Measurements from ENCODE around the gene KRTAP10-8.
"Not testable (repeated sequence)": the region's sequence is repeated elsewhere in the genome, so short reads cannot be mapped to it uniquely, and the experiment has no call there.

KRTAP10-8 gene

DNA sequence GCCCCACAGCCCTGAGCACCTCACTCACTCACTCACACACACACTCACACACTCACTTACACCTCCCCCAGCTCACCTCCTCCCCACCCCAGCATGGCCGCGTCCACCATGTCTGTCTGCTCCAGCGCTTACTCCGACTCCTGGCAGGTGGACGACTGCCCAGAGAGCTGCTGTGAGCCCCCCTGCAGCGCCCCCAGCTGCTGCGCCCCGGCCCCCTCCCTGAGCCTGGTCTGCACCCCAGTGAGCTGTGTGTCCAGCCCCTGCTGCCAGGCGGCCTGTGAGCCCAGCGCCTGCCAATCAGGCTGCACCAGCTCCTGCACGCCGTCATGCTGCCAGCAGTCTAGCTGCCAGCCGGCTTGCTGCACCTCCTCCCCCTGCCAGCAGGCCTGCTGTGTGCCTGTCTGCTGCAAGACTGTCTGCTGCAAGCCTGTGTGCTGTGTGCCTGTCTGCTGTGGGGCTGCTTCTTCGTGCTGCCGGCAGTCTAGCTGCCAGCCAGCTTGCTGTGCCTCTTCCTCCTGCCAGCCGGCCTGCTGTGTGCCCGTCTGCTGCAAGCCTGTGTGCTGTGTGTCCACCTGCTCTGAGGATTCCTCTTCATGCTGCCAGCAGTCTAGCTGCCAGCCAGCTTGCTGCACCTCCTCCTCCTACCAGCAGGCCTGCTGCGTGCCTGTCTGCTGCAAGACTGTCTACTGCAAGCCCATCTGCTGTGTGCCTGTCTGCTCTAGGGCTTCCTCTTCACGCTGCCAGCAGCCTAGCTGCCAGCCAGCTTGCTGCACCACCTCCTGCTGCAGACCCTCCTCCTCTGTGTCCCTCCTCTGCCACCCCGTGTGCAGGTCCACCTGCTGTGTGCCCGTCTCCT, 34.7 kb downstream of the KRTAP10-8 start, which contains the start of gene KRTAP10-11:
Gene KRTAP10-11 (plus strand): TSS at position 49 of the 856 bp plus-strand sequence. CDS start 45 bp downstream, at position 94.
- not testable (repeated sequence) for DNase-seq (ENCODE audit: low spot score); H3K4me1 Mint-ChIP-seq (ENCODE audit: low read depth); H3K27me3 Mint-ChIP-seq (ENCODE audit: low read depth); H3K27ac Mint-ChIP-seq; H3K36me3 Mint-ChIP-seq (ENCODE audit: low read depth); H3K4me3 Mint-ChIP-seq
- H3K9me3 Mint-ChIP-seq, result peaks cover 39% of the 10 kb centered on the region

DNA sequence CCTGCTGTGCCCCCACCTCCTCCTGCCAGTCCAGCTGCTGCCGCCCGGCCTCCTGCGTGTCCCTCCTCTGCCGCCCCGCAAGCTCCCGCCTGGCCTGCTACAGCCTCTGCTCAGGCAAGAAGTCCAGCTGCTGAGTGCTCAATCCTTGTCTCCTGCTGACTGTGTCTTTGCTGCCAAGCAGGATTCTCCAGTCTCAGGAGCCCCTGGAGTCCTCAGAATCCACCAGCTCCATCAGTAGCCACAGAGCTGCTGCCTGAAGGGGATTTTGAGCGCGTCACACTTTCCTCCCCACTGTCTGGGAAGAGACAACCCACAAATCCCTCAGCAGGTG, 35.3 kb downstream of the KRTAP10-8 start:
- peaks cover 5% of the 10 kb centered on the region for H3K36me3 Mint-ChIP-seq (ENCODE audit: low read depth)
- no peaks in the 10 kb centered on the region for H3K4me1 Mint-ChIP-seq (ENCODE audit: low read depth)
- DNase-seq (ENCODE audit: low spot score), result no peak
- H3K9me3 Mint-ChIP-seq, result peaks cover 34% of the 10 kb centered on the region
- H3K27ac Mint-ChIP-seq, result no peak overlapping the region
- H3K27me3 Mint-ChIP-seq (ENCODE audit: low read depth), result no peaks in the 10 kb centered on the region
- no peak overlapping the region for H3K4me3 Mint-ChIP-seq

DNA sequence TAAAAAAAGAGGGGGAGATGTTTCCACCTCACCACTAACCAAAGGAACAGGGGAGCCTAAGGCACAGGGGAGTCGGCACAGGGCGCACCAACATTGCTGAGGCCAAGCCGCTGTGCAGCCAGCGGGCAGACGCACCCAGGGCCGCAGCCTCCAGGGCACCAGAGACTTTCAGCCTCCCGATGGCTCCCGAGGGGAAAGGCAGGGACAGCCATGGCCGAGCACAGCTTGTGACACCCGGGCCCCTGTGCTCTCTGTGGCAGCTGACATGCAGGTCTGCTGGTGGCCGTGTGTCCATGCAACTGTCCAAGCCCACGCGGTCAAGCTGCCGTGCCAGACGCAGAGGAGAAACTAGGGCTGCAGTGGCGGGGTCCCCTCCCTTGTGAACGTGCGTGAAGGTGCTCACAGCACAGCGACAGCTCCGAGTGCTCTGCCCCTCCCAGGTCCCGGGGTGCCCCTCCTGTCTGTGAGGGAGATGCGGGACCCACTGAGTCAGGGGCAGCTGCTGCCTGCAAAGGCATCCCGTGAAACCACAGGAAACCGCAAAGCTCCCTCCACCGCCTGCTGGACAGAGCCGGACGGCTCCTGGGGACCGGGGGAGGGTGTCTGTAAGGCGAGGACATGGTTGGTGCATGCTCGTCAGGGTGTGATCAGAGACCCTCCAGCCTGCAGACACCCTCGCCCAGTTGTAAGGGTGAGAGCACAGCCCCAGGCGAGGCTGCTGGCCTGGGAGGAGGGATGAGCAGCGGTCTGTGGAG, 36.9 kb downstream of the KRTAP10-8 start:
- no peak overlapping the region for H3K27ac Mint-ChIP-seq

DNA sequence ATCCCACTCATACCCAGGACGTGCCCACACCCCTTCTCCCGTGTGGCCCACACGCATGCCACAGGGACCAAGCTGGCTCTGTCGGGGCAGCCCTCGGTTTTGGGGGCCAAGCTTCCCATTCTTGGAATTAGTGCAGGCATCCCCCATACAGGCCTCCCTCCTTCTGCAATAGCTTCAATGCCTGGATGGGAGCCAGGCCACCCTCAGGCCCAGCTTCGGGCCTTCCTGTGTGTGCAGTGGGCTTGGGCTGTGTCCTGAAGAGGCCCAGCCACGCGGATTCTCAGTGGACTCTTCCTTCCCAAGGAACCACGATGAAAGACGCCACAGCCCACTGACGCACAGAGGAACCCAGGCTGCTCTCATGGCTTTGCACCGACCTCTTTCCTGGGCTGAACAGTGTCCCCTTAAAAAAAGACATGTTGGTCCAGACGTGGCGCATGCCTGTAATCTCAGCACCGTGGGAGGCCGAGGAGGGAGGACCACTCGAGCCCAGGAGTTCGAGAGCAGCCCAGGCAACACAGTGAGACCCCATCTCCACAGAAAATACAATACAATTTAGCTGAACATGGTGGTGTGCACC, 37.7 kb downstream of the KRTAP10-8 start:
- DNase-seq (ENCODE audit: low spot score), result no peak
- peaks cover 9% of the 10 kb centered on the region for H3K4me1 Mint-ChIP-seq (ENCODE audit: low read depth)
- peaks cover 13% of the 10 kb centered on the region for H3K9me3 Mint-ChIP-seq
- H3K27me3 Mint-ChIP-seq (ENCODE audit: low read depth), result no peaks in the 10 kb centered on the region
- H3K27ac Mint-ChIP-seq, result no peak overlapping the region
- H3K36me3 Mint-ChIP-seq (ENCODE audit: low read depth), result peaks cover 7% of the 10 kb centered on the region
- no peak overlapping the region for H3K4me3 Mint-ChIP-seq

More for the DNA sequence above, 36.9 kb downstream of the KRTAP10-8 start:
- H3K27me3 Mint-ChIP-seq (ENCODE audit: low read depth), result no peaks in the 10 kb centered on the region
- H3K36me3 Mint-ChIP-seq (ENCODE audit: low read depth), result peaks cover 6% of the 10 kb centered on the region
- H3K4me1 Mint-ChIP-seq (ENCODE audit: low read depth), result peaks cover 3% of the 10 kb centered on the region
- DNase-seq (ENCODE audit: low spot score), result no peak
- H3K9me3 Mint-ChIP-seq, result peaks cover 22% of the 10 kb centered on the region
- H3K4me3 Mint-ChIP-seq, result no peak overlapping the region

DNA sequence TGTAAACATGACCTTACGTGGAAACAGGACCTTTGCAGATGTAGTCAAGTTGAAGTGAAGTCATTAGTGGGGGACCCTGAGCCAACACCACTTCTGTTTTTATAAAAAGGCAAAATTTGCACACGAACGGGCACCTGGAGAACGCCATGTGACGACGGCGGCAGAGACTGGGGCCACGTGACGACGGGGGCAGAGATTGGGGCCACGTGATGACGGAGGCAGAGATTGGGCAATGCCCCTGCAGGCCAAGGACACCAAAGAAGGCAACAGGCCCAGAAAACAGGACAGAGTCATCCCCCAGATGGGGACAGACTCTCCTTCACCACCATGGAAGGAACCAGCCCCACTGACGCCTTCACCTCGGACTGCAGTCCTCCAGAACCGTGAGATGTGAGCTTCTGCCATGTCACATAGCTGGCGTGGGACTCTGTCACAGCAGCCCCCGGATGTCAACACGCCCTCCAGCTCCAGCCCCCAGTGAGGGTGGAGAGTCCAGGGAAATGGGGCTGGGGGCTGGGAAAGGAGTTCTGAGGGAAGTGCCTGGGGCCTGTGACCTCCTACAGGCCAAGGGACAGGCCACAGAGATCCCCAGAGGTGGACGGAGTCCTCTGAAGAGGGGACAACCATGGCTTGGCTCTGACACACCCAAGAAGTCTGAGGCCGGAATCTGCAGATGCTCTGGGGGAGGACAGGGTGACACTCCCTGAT, 38.5 kb downstream of the KRTAP10-8 start:
- Mint-ChIP-seq H3K9me3 (peaks cover 7% of the 10 kb centered on the region), H3K36me3 (ENCODE audit: low read depth) (peaks cover 7% of the 10 kb centered on the region), H3K4me3 (no peak overlapping the region), H3K27me3 (ENCODE audit: low read depth) (no peaks in the 10 kb centered on the region), H3K27ac (no peak overlapping the region), H3K4me1 (ENCODE audit: low read depth) (peaks cover 11% of the 10 kb centered on the region)
- DNase-seq (ENCODE audit: low spot score), result no peak

DNA sequence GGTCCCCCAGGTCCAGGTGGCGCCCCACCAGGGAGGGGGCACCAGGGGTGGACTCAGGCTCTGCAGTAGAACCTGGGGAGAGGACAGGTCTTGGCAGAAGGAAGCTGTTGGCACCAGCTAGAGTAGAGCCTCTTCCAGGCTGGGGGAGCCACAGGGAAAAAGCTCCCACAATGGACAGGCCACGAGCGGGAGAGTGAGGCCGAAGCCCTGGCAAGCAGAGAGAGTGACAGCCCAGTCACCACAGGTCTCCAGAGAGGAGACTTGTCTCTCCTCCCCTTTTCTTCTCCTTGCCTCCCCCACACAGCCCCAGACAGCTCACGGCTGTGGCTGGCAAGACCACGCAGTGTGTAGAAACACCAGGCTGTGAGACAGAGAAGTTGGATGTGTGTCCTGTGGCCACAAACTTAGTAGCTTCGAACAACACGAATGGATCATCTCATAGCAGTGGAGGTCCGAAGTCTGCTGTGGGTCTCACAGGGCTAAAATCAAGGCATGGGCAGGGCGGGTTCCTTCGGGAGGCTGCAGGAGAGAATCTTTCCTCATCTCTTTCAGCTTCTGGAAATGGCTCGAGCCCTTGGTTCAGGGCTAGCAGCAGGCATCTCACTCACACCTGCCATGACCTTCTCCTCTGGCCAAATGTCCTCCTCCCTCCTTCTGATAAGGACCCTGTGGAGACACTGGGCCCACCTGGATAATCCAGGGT, 39.2 kb downstream of the KRTAP10-8 start:
- Mint-ChIP-seq H3K4me3 (no peak overlapping the region), H3K9me3 (peaks cover 9% of the 10 kb centered on the region), H3K27ac (no peak overlapping the region), H3K36me3 (ENCODE audit: low read depth) (peaks cover 12% of the 10 kb centered on the region), H3K4me1 (ENCODE audit: low read depth) (peaks cover 11% of the 10 kb centered on the region), H3K27me3 (ENCODE audit: low read depth) (no peaks in the 10 kb centered on the region)
- DNase-seq (ENCODE audit: low spot score), result no peak

DNA sequence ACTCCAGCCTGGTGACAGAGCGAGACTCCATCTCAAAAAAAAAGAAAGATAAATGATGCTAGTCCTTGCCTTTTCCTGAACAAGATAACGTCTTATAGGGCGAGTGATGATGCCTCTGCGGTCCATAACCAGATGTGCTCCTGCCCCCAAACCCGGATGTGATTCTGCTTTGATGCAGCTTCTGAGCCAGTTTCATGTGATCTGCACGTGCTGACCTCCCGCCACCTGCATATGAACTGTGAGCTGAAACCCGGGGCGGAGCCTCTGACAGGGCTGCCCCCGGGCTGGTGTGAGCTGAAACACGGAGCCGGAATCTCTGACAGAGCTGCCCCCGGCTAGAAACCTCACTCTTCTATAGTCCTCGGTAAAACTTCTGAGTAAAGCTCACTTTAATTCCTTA, 41.2 kb downstream of the KRTAP10-8 start:
- Mint-ChIP-seq H3K27me3 (ENCODE audit: low read depth) (no peaks in the 10 kb centered on the region), H3K9me3 (peaks cover 20% of the 10 kb centered on the region), H3K4me1 (ENCODE audit: low read depth) (peaks cover 29% of the 10 kb centered on the region), H3K4me3 (no peak overlapping the region), H3K36me3 (ENCODE audit: low read depth) (peaks cover 30% of the 10 kb centered on the region), H3K27ac (no peak overlapping the region)
- DNase-seq (ENCODE audit: low spot score), result no peak

DNA sequence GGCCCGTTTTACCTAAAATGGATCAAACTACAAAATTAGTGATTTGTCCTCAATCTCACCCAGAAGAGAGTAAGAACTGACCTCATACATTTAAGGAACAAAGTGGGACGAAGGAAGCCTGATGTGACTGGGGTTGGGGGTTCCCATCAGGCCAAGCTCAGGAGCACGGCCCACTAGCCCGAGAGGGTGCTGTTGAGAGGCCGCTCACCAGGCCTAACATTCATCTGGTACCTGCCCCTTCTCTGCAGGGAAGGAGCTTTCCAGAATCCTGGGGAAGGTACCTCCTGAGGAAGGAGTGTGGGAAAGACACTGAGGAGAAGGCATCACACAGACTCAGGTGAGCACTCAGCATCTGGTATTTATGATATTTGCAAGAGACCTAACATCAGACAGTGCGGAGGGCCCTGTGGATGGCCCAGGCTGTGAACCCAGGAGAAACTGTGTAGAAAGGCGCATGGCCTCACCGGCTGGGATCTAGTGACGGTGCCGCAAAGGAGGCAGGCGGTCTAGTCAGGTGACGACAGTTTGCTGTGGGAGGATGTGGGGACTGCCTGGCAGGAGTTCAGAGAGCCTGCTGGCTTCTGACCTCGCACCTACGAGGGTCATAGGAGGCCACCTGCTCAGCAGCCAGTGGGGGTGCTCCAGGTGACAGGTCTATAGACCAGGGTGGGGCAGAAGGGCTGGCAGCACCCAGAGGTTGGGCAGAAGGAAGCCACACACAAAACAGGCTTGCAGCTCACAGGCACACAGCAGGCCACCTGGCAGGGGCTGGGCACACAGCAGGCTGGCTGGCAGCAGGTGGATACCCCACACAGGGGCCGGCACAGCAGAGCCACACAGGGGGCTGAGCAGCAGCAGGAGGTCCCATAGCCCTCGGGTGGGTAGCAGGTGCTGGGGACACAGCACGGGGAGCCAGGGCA, 42.0 kb downstream of the KRTAP10-8 start:
- H3K27ac Mint-ChIP-seq, result peak overlapping the region; percentile 50
- DNase-seq (ENCODE audit: low spot score), result no peak

DNA sequence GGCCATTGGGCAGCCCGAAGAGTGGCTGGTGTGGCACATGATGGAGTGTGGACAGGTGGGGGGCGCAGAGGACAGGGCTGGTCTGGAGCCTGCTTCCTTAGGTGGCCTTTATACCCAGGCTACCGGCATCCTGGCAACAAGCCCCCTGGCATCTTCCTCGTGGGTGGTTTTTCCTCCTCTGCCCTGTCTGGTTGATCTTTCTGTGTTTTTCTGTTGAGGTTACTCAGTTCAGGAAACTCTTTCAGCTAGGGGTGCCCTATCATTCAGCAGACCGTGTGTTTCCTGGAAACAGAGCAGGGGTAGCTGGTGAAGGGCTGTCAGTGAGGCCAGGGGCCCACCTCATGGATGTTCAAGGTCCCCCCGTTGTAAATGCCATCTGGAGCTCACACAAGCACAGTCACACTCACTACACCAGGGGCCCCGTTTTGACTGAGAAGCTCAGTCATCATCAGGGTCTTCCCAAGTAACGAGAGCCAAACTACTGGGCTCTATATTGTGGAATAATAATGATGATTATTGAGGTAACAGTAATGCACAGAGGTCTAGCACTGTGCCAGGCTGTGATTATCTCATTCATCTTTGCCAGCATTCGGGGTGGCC, 42.8 kb downstream of the KRTAP10-8 start, which contains the start of gene KRTAP12-4:
Gene KRTAP12-4 (minus strand): TSS at position 84 of the 600 bp plus-strand sequence. CDS start 45 bp downstream, at position 39.
- Mint-ChIP-seq H3K27me3 (ENCODE audit: low read depth) (peaks cover under 1% of the 10 kb centered on the region), H3K9me3 (peaks cover 32% of the 10 kb centered on the region), H3K36me3 (ENCODE audit: low read depth) (peaks cover 37% of the 10 kb centered on the region), H3K4me1 (ENCODE audit: low read depth) (peaks cover 44% of the 10 kb centered on the region), H3K27ac (peak within 1 kb of the TSS; percentile 50), H3K4me3 (no peak within 1 kb of the TSS)
- no peak for DNase-seq (ENCODE audit: low spot score)

More for the DNA sequence above, 42.0 kb downstream of the KRTAP10-8 start:
- Mint-ChIP-seq H3K4me3 (no peak overlapping the region), H3K36me3 (ENCODE audit: low read depth) (peaks cover 37% of the 10 kb centered on the region), H3K4me1 (ENCODE audit: low read depth) (peaks cover 37% of the 10 kb centered on the region), H3K9me3 (peaks cover 28% of the 10 kb centered on the region), H3K27me3 (ENCODE audit: low read depth) (no peaks in the 10 kb centered on the region)

DNA sequence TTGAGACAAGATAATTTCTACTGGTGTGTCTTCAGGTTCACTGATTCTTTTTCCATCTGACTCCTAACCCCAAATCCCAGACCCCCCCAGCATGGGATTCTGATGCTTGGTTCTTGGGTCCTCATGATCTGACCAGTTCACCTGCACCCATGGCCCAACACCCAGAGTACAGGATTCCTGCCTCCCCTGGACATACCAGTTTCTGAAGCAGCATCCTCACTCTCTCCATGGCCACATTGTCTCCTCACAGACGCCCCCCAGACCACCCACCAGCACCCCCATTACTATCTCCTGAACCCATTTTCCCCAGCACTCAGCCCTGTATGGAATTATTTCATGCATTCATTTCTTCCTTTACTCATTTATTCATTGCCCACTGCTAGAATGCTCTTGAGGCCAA, 45.0 kb downstream of the KRTAP10-8 start:
- no peak for DNase-seq (ENCODE audit: low spot score)
- H3K27me3 Mint-ChIP-seq (ENCODE audit: low read depth), result peaks cover 7% of the 10 kb centered on the region
- peaks cover 36% of the 10 kb centered on the region for H3K9me3 Mint-ChIP-seq
- H3K27ac Mint-ChIP-seq, result peak overlapping the region; percentile 93
- peaks cover 46% of the 10 kb centered on the region for H3K4me1 Mint-ChIP-seq (ENCODE audit: low read depth)
- peak overlapping the region; percentile 70 for H3K4me3 Mint-ChIP-seq
- H3K36me3 Mint-ChIP-seq (ENCODE audit: low read depth), result peaks cover 37% of the 10 kb centered on the region

DNA sequence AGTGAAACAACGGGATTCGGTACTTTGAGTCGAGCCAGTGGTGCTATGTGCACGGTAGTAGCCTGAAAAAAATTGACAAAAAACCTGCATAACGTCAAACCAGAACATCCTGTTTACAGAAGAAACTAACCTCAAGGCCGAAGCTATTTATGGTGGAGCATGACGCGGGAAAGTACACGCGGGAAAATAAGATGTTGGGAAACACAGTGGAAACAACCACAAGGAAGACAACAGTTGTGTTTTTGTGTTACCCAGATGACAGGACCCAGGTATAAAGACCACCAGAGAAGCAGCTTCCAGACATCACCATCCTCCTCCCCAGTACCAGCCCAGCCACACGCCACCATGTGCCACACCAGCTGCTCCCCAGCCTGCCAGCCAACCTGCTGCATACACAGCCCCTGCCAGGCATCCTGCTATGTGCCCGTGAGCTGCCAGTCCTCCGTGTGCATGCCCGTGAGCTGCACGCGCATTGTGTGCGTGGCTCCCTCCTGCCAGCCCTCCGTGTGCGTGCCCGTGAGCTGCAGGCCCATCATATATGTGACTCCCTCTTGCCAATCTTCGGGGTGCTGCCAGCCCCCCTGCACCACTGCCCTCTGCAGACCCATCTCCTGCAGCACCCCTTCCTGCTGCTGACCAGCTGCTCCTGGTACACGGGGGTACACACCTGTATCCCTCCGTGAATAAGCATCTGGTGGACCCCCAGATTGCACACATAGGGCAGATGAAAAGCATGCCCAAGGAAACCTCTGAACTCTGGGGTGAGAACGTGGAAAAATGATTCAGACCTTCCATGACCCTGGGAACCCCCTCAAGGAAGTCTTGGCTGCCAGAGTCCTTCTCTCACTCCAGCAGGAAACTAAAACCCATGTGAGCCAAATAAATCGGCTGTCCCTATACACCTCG, 46.0 kb downstream of the KRTAP10-8 start, which contains the start of gene KRTAP12-3:
Gene KRTAP12-3 (plus strand): TSS at position 298 of the 906 bp plus-strand sequence. CDS start 48 bp downstream, at position 346.
- Mint-ChIP-seq H3K36me3 (ENCODE audit: low read depth) (peaks cover 37% of the 10 kb centered on the region), H3K4me3 (peak within 1 kb of the TSS; percentile 70), H3K4me1 (ENCODE audit: low read depth) (peaks cover 46% of the 10 kb centered on the region), H3K9me3 (peaks cover 36% of the 10 kb centered on the region), H3K27me3 (ENCODE audit: low read depth) (peaks cover 13% of the 10 kb centered on the region), H3K27ac (peak within 1 kb of the TSS; percentile 93)
- DNase-seq (ENCODE audit: low spot score), result peak; percentile 14

Measured in T-helper 2 cell treated with Interferon-gamma antibody and Interleukin-4, amounts not matched to agents 5 μg/mL and 100 μg/mL, for 36 hours (primary cell).